Measurements from ENCODE around the gene UTP11. TPM values are rescaled to one million over a fixed set of nuclear protein-coding genes. Genes with fewer than 3 reads are reported as not detected.

The UTP11 gene
- total RNA-seq, 1 experiment from 2014 or later = 53.8 TPM

DNA sequence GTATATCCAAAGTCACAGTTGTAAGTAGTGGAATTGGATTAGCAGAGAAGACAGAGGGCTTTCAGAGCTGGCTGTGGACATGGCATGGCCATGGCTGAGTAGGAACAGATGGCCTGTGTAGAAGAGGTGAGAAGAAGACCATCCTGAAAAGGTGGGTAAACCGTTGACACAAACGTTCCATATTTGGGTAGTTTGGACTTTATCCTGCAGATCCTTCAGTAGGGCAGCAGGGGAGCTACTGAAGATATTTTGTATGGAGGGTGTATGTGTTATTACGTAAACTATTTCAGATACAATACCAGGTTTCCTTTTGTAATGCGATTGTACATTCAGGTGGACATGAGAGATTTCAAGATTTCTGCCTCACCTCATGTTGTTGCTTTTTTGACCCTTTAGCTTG lies 1.6 kb downstream of the UTP11 start:
- in situ Hi-C loops (cut with HindIII; ENCODE audit: low pct_unique_long_range_greater_than_20kb, low sequenced_read_pairs) = no loop called here
- H3K9me3 ChIP-seq (ENCODE audit: control insufficient read depth, insufficient read depth, low read depth, low read length) = no peaks in the 10 kb centered on the region
- CTCF ChIA-PET = interaction anchor here (0.7 kb wide), 1 partner anchor 1499 kb away, joined by 4 read pairs; no protein-coding TSS in a partner anchor
- POLR2A ChIA-PET = interaction anchor here (0.6 kb wide), 2 partner anchors 24 to 417 kb away, joined by 3 read pairs; partner anchors contain the start of gene SF3A3
- TF ChIP-seq TCF7L2 (IDR thresholded peaks at IDR 0.05; ENCODE audit: low read depth, low read length) (no peak), SIN3A (IDR thresholded peaks at IDR 0.05; ENCODE audit: borderline replicate concordance, insufficient read depth, low read depth, low read length) (no peak), REST (IDR thresholded peaks at IDR 0.05; ENCODE audit: insufficient read depth in 1 of 2, low read depth in 2 of 2, low read length in 1 of 2) (no peak), POLR2AphosphoS5 (IDR thresholded peaks at IDR 0.05; ENCODE audit: low read depth, low read length) (no peak)
- TF ChIP-seq, protein P1, sequence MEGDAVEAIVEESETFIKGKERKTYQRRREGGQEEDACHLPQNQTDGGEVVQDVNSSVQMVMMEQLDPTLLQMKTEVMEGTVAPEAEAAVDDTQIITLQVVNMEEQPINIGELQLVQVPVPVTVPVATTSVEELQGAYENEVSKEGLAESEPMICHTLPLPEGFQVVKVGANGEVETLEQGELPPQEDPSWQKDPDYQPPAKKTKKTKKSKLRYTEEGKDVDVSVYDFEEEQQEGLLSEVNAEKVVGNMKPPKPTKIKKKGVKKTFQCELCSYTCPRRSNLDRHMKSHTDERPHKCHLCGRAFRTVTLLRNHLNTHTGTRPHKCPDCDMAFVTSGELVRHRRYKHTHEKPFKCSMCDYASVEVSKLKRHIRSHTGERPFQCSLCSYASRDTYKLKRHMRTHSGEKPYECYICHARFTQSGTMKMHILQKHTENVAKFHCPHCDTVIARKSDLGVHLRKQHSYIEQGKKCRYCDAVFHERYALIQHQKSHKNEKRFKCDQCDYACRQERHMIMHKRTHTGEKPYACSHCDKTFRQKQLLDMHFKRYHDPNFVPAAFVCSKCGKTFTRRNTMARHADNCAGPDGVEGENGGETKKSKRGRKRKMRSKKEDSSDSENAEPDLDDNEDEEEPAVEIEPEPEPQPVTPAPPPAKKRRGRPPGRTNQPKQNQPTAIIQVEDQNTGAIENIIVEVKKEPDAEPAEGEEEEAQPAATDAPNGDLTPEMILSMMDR (IDR thresholded peaks at IDR 0.05) = no peak
- no TSS peak for BruUV-seq (replicated peaks)
- intact Hi-C loops (cut with micrococcal nuclease; ENCODE audit: unreplicated experiment) = no loop called here
- DNase-seq (ENCODE audit: low read depth, low spot score) (no peak), ATAC-seq (no peak)
- H3K27ac ChIP-seq (ENCODE audit: low read length) = 0 out of 2 replicates have a peak overlapping the region, but pooled peaks have one; percentile 23
- H3K4me1 ChIP-seq (ENCODE audit: control insufficient read depth, insufficient read depth, low read length) = peaks cover 19% of the 10 kb centered on the region
- H3K36me3 ChIP-seq (ENCODE audit: control insufficient read depth, insufficient read depth, low read length) = peaks cover 10% of the 10 kb centered on the region
- peak overlapping the region; percentile 2 to 98; a peak in 2 of 4 replicates for H3K4me3 ChIP-seq (ENCODE audit: low read depth in 2 of 2, low read length in 2 of 2)
- no peaks in the 10 kb centered on the region for H3K27me3 ChIP-seq (ENCODE audit: control insufficient read depth, insufficient read depth, low read length)

- H3K27me3 ChIP-seq (ENCODE audit: control insufficient read depth, insufficient read depth, low read length) = no peaks in the 10 kb centered on the region
- BruUV-seq (replicated peaks) = no TSS peak
- H3K4me1 ChIP-seq (ENCODE audit: control insufficient read depth, insufficient read depth, low read length) = peaks cover 19% of the 10 kb centered on the region
- H3K27ac ChIP-seq (ENCODE audit: low read length) = no peak overlapping the region
- ATAC-seq (no peak), DNase-seq (ENCODE audit: low read depth, low spot score) (no peak)
- in situ Hi-C loops (cut with HindIII; ENCODE audit: low pct_unique_long_range_greater_than_20kb, low sequenced_read_pairs) = no loop called here
- H3K36me3 ChIP-seq (ENCODE audit: control insufficient read depth, insufficient read depth, low read length) = peaks cover 14% of the 10 kb centered on the region
- intact Hi-C loops (cut with micrococcal nuclease; ENCODE audit: unreplicated experiment) = no loop called here
- H3K4me3 ChIP-seq (ENCODE audit: low read depth in 2 of 2, low read length in 2 of 2) = no peak overlapping the region
- ChIA-PET CTCF (interaction anchor here (0.7 kb wide), 1 partner anchor 1499 kb away, joined by 4 read pairs; no protein-coding TSS in a partner anchor), POLR2A (interaction anchor here (0.6 kb wide), 2 partner anchors 25 to 417 kb away, joined by 3 read pairs; no protein-coding TSS in a partner anchor)
- no peak for TF ChIP-seq POLR2AphosphoS5 (IDR thresholded peaks at IDR 0.05; ENCODE audit: low read depth, low read length)
- TF ChIP-seq TCF7L2 (IDR thresholded peaks at IDR 0.05; ENCODE audit: low read depth, low read length) = no peak
- TF ChIP-seq REST (IDR thresholded peaks at IDR 0.05; ENCODE audit: insufficient read depth in 1 of 2, low read depth in 2 of 2, low read length in 1 of 2) = no peak
- no peak for TF ChIP-seq SIN3A (IDR thresholded peaks at IDR 0.05; ENCODE audit: borderline replicate concordance, insufficient read depth, low read depth, low read length)
- TF ChIP-seq, protein P1 (IDR thresholded peaks at IDR 0.05) = no peak
- no peaks in the 10 kb centered on the region for H3K9me3 ChIP-seq (ENCODE audit: control insufficient read depth, insufficient read depth, low read depth, low read length)
These were observed 2.3 kb downstream of the UTP11 start for GRCh38 chr1:38014724-38015424.

Data from Panc1 (cell line).